Endothelial cell of umbilical vein (primary cell): ENCODE data around the gene SPRYD7. TPM values are rescaled to one million over a fixed set of nuclear protein-coding genes. Genes with fewer than 3 reads are reported as not detected.

Experiments
- BruUV-seq: library from RNA; stranded (reverse); fragments of 400-500 nt; replicated peaks from 2 replicates; lab custom pipeline; 2021; lab: Mats Ljungman, UMichigan
- CTCF ChIA-PET: fragments of 300-600, 350-600 bp; sonication (Branson Sonifier 250); formaldehyde crosslinking; loops from one replicate; lab custom pipeline; 2021; ENCODE audit warnings: antibody characterized with exemption, inconsistent platforms; lab: Charles Lee
- POLR2A ChIA-PET: fragments of 300-600, 350-600 bp; sonication (Branson Sonifier 250); formaldehyde crosslinking; loops from one replicate; lab custom pipeline; 2021; ENCODE audit warnings: antibody characterized with exemption, inconsistent platforms; lab: Charles Lee
- DNase-seq: peaks from one replicate; pipeline ENCODE4 v3.0.0-alpha.2; 2011; ENCODE audit warnings: low read depth, low spot score
- FAIRE-seq: peaks from 2 replicates; lab custom pipeline; 2011; peaks lifted over from hg19 to GRCh38; lab: Jason Lieb, UNC
- H2AFZ ChIP-seq: 2 replicates; pipeline ENCODE4 v1.6.0; 2012; ENCODE audit warnings: low read depth, low read length, control low read depth, inconsistent platforms
- H3K27ac ChIP-seq: 2 replicates; pipeline ENCODE4 v1.5.1; 2011; ENCODE audit warnings: low read depth, mild to moderate bottlenecking, control low read depth, low read length, moderate library complexity; ENCODE audit not compliant: insufficient read depth
- H3K27me3 ChIP-seq, 2 experiments: 2 replicates each; pipeline versions ENCODE4 v1.6.0 to v1.6.1; 2011; ENCODE audit warnings: low read length in 2 of 2, mixed read lengths in 1 of 2; ENCODE audit not compliant: control insufficient read depth in 2 of 2, insufficient read depth in 2 of 2
- H3K36me3 ChIP-seq, 2 experiments: 2 replicates in 1 of 2; 3 replicates in 1 of 2; pipeline ENCODE4 v1.5.1; 2011; ENCODE audit warnings: low read length in 2 of 2, mild to moderate bottlenecking in 1 of 2, moderate library complexity in 1 of 2; ENCODE audit not compliant: control insufficient read depth in 2 of 2, insufficient read depth in 2 of 2; ENCODE audit errors: extremely low read depth in 1 of 2
- H3K4me1 ChIP-seq: 3 replicates; pipeline ENCODE4 v1.5.1; 2011; ENCODE audit warnings: mild to moderate bottlenecking, low read length; ENCODE audit not compliant: control insufficient read depth, insufficient read depth; ENCODE audit errors: extremely low read depth
- H3K4me2 ChIP-seq: 2 replicates; pipeline ENCODE4 v1.6.1; 2011; ENCODE audit warnings: low read length, control low read depth, mixed read lengths; ENCODE audit not compliant: insufficient read depth
- H3K4me3 ChIP-seq, 3 experiments: fragments of 200-600 bp in 1 of 3; sonication (generic), shearing (Covaris generic) in 1 of 3; replicated peaks in 1 of 3; 2 replicates each; pipeline ENCODE4 v1.5.1; 2011 to 2016; ENCODE audit warnings: control low read depth in 3 of 3, low read length in 3 of 3, mild to moderate bottlenecking in 2 of 3, inconsistent platforms in 1 of 3, low read depth in 1 of 3, moderate library complexity in 1 of 3; ENCODE audit not compliant: insufficient read depth in 1 of 3
- H3K79me2 ChIP-seq: 2 replicates; pipeline ENCODE4 v1.6.0; 2012; ENCODE audit warnings: low read length, inconsistent platforms; ENCODE audit not compliant: control insufficient read depth, insufficient read depth
- H3K9ac ChIP-seq: replicated peaks from 2 replicates; pipeline ENCODE3; 2011; ENCODE audit warnings: low read length, control low read depth; ENCODE audit not compliant: insufficient read depth; ENCODE audit errors: extremely low read depth
- H3K9me1 ChIP-seq: replicated peaks from 3 replicates; pipeline ENCODE4 v1.6.0; 2011; ENCODE audit warnings: mild to moderate bottlenecking, low read length; ENCODE audit not compliant: control insufficient read depth, insufficient read depth; ENCODE audit errors: extremely low read depth
- H3K9me3 ChIP-seq: replicated peaks from 2 replicates; pipeline ENCODE4 v1.5.1; 2012; ENCODE audit warnings: low read length, inconsistent platforms; ENCODE audit not compliant: control insufficient read depth, insufficient read depth
- H4K20me1 ChIP-seq: replicated peaks from 2 replicates; pipeline ENCODE3; 2011; ENCODE audit warnings: mild to moderate bottlenecking, low read length; ENCODE audit not compliant: control insufficient read depth, insufficient read depth; ENCODE audit errors: extremely low read depth
- CTCF ChIP-seq, 2 donors: IDR thresholded peaks; 1 replicate in 1 of 2; 2 replicates in 1 of 2; pipeline ENCODE4 v1.5.1; 2011; ENCODE audit warnings: low read length in 2 of 2, mild to moderate bottlenecking in 2 of 2, moderate library complexity in 2 of 2, control low read depth in 1 of 2, inconsistent platforms in 1 of 2, low read depth in 1 of 2; ENCODE audit not compliant: insufficient read depth in 1 of 2; ENCODE audit errors: extremely low read depth in 1 of 2
- EZH2 ChIP-seq: IDR thresholded peaks from 2 replicates; pipeline ENCODE4 v1.6.1; 2012; ENCODE audit warnings: borderline replicate concordance, low read depth, mild to moderate bottlenecking, moderate library complexity, low read length, inconsistent platforms; ENCODE audit not compliant: severe bottlenecking
- FOS ChIP-seq: IDR thresholded peaks from 2 replicates; pipeline ENCODE4 v1.6.1; 2011; ENCODE audit warnings: mild to moderate bottlenecking, low read length, moderate library complexity, borderline replicate concordance; ENCODE audit not compliant: insufficient read depth
- GATA2 ChIP-seq: IDR thresholded peaks from 2 replicates; pipeline ENCODE4 v1.7.0; 2011; ENCODE audit warnings: low read depth, mild to moderate bottlenecking, moderate library complexity, mixed read lengths, low read length; ENCODE audit not compliant: insufficient read length, insufficient read depth
- JUN ChIP-seq: IDR thresholded peaks from 2 replicates; pipeline ENCODE4 v1.6.1; 2011; ENCODE audit warnings: borderline replicate concordance, low read depth; ENCODE audit not compliant: insufficient read length, insufficient read depth
- MAX ChIP-seq: IDR thresholded peaks from 2 replicates; pipeline ENCODE4 v1.6.1; 2011; ENCODE audit not compliant: insufficient read depth, insufficient read length
- MYC ChIP-seq: IDR thresholded peaks from one replicate; pipeline ENCODE4 v1.6.1; 2011; ENCODE audit warnings: mild to moderate bottlenecking, low read depth, low read length
- POLR2A ChIP-seq: IDR thresholded peaks from 2 replicates; pipeline ENCODE4 v1.6.1; 2012; ENCODE audit warnings: low read depth, mild to moderate bottlenecking, control low read depth, low read length
- POLR2AphosphoS5 ChIP-seq: IDR thresholded peaks from 2 replicates; pipeline ENCODE4 v1.6.1; 2012; ENCODE audit warnings: low read depth, mild to moderate bottlenecking, control low read depth, low read length, moderate library complexity; ENCODE audit not compliant: insufficient read depth
- dilution Hi-C: fragments of 300-500 bp; cut with MboI; formaldehyde crosslinking; loops from one replicate; pipeline ENCODE4 v1.15.0; 2019; ENCODE audit warnings: low sequenced_read_pairs; ENCODE audit not compliant: extremely low pct_ligation_motif_present
- intact Hi-C: fragments of 100-400 bp; cut with micrococcal nuclease; formaldehyde crosslinking; loops from one replicate; pipeline ENCODE4 v1.10.0; 2022
- polyA plus RNA-seq, 4 experiments: library from polyadenylated mRNA; depleted of rRNA in 3 of 4; stranded (reverse) in 3 of 4; unstranded in 1 of 4; fragments of >200 nt; gene quantifications; 2 replicates each; pipeline versions ENCODE4 v1.2.1 to v1.2.3, GENCODE V29; 2011 to 2012; ENCODE audit warnings: missing spikeins in 1 of 4
- total RNA-seq: library from RNA; stranded (reverse); gene quantifications from 2 replicates; pipeline ENCODE4 v1.2.3, GENCODE V29; 2021

Gene SPRYD7
- total and polyA plus RNA-seq, 2 donors (not counting 3 experiments of a cell fraction or from before 2014, with no cell fraction given), result 2.9 to 7.5 TPM

DNA sequence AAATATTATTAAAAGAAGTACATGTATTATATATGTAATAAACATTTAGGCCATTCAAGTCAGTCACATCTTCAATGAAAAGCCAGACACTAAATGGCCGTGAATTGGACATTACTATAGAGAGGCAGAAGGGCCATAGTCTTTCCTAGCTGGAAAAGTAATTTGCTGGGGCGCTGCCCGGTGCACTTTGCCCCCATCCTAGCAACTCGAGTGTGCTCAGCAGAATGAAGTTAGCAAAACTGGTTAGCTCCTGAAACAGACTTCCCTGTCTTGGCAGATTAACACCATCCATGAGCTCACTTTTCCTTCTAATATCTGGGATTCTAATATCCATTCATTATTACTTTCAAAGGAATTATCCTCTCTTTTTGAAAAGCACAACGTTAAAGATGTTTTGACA is 2.8 kb upstream of the SPRYD7 start:
- H3K4me1 ChIP-seq, result peaks cover 8% of the 10 kb centered on the region
- dilution Hi-C loops, result no loop called here
- H3K4me3 ChIP-seq, result no peak overlapping the region
- intact Hi-C loops, result loop anchor here (5.0 kb wide), 1 partner anchor 272 kb away; no protein-coding TSS in a partner anchor
- no peak overlapping the region for H3K9ac ChIP-seq
- ChIA-PET POLR2A (no interaction called here), CTCF (interaction anchor here (1.2 to 1.5 kb wide), 3 partner anchors 11 to 38 kb away, joined by 3 read pairs; no protein-coding TSS in a partner anchor)
- no peak overlapping the region for H3K4me2 ChIP-seq
- DNase-seq, result no peak
- FAIRE-seq, result no peak
- H3K27me3 ChIP-seq, result peaks cover 0 to 2% of the 10 kb centered on the region in 2 experiments
- no peaks in the 10 kb centered on the region for H3K36me3 ChIP-seq
- no peak overlapping the region for H3K27ac ChIP-seq
- no peaks in the 10 kb centered on the region for H3K9me3 ChIP-seq
- H3K9me1 ChIP-seq, result no peaks in the 10 kb centered on the region
- no peaks in the 10 kb centered on the region for H4K20me1 ChIP-seq
- H3K79me2 ChIP-seq, result peaks cover 3% of the 10 kb centered on the region
- BruUV-seq, result no TSS peak
- no peak for TF ChIP-seq POLR2A
- no peak overlapping the region for H2AFZ ChIP-seq

DNA sequence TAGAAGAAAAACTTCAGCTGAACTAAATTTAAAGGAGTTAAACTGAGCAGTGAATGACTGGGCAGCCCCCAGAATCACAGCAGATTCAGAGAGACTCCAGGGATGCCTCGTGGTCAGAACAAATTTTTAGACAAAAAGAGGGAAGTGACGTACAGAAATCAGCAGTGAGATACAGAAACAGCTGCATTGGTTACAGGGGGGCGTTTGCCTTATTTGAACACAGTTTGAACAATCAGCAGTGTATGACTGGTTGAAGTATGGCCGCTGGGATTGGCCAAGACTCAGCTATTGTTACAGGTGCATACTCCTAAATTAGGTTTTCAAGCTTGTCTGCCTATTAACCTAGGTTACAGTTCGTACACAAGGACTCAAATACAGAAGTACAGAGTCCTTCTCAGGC is 2.2 kb upstream of the SPRYD7 start:
- intact Hi-C loops, result loop anchor here (5.0 kb wide), 1 partner anchor 271 kb away; no protein-coding TSS in a partner anchor

More for the DNA sequence above, 2.2 kb upstream of the SPRYD7 start:
- H3K4me1 ChIP-seq, result peaks cover 8% of the 10 kb centered on the region
- H3K4me3 ChIP-seq, result no peak overlapping the region
- H3K9me1 ChIP-seq, result no peaks in the 10 kb centered on the region
- dilution Hi-C loops, result no loop called here
- H3K9me3 ChIP-seq, result no peaks in the 10 kb centered on the region
- DNase-seq (no peak), FAIRE-seq (no peak)
- no peaks in the 10 kb centered on the region for H4K20me1 ChIP-seq
- H3K27me3 ChIP-seq, result peaks cover 0 to 2% of the 10 kb centered on the region in 2 experiments
- H3K79me2 ChIP-seq, result peaks cover 3% of the 10 kb centered on the region
- ChIA-PET CTCF (interaction anchor here (0.6 kb wide), 1 partner anchor 779 kb away, joined by 3 read pairs; no protein-coding TSS in a partner anchor), POLR2A (no interaction called here)
- no peak overlapping the region for H2AFZ ChIP-seq
- no peaks in the 10 kb centered on the region for H3K36me3 ChIP-seq
- H3K9ac ChIP-seq, result no peak overlapping the region
- no peak overlapping the region for H3K27ac ChIP-seq
- TF ChIP-seq CTCF (IDR thresholded peaks at IDR 0.05; ENCODE audit: extremely low read depth in 1 of 2, insufficient read depth in 1 of 2, low read depth in 1 of 2, low read length in 2 of 2), result no peak
- TF ChIP-seq GATA2, result no peak
- TF ChIP-seq JUN, result no peak
- no peak for TF ChIP-seq EZH2
- no peak for TF ChIP-seq FOS
- TF ChIP-seq POLR2AphosphoS5, result no peak
- TF ChIP-seq POLR2A, result no peak
- TF ChIP-seq MAX, result no peak
- no peak for TF ChIP-seq MYC
- no TSS peak for BruUV-seq
- H3K4me2 ChIP-seq, result no peak overlapping the region
